Naive thymus-derived CD8-positive, alpha-beta T cell (primary cell): ENCODE results near the gene RAP2B. TPM values are rescaled to one million over a fixed set of nuclear protein-coding genes. Genes with fewer than 3 reads are reported as not detected.

ENCODE experiments used
- ATAC-seq, 2 donors: fragments of 150-1000 bp; cut with Tn5 transposase in 1 of 2; sonication (Bioruptor Pico), chemical (Tn5 transposase) in 1 of 2; 1 replicate in 1 of 2; 2 replicates in 1 of 2; pipeline ENCODE4 v1.10.0; 2021; ENCODE audit warnings: mild to moderate bottlenecking in 2 of 2, moderate library complexity in 2 of 2
- POLR2A ChIA-PET: fragments of 350-600 bp; sonication (Branson Sonifier 250); formaldehyde crosslinking; loops from one replicate; lab custom pipeline; 2021; ENCODE audit warnings: antibody characterized with exemption; lab: Charles Lee
- DNase-seq, 10 donors: peaks; one replicate each; pipeline versions ENCODE4 v3.0.0 to v3.0.0-alpha.2; 2020 to 2022
- H3K27ac Mint-ChIP-seq, 10 donors: one replicate each; pipeline ENCODE4 v1.8.0; 2020 to 2022; ENCODE audit warnings: mild to moderate bottlenecking in 10 of 10, mixed read lengths in 10 of 10, moderate library complexity in 4 of 10, inconsistent platforms in 1 of 10
- H3K27me3 Mint-ChIP-seq, 5 donors: one replicate each; pipeline ENCODE4 v1.8.0; 2021 to 2022; ENCODE audit warnings: mixed read lengths in 5 of 5
- H3K36me3 Mint-ChIP-seq, 3 donors: one replicate each; pipeline ENCODE4 v1.8.0; 2020 to 2022; ENCODE audit warnings: mixed read lengths in 3 of 3, mild to moderate bottlenecking in 2 of 3, inconsistent platforms in 1 of 3
- H3K4me1 Mint-ChIP-seq, 4 donors: one replicate each; pipeline ENCODE4 v1.8.0; 2021 to 2022; ENCODE audit warnings: mixed read lengths in 4 of 4
- H3K4me3 Mint-ChIP-seq, 10 donors: one replicate each; pipeline ENCODE4 v1.8.0; 2020 to 2022; ENCODE audit warnings: mild to moderate bottlenecking in 10 of 10, mixed read lengths in 10 of 10, moderate library complexity in 6 of 10, inconsistent platforms in 1 of 10
- H3K9me3 Mint-ChIP-seq, 9 donors: one replicate each; pipeline ENCODE4 v1.8.0; 2020 to 2022; ENCODE audit warnings: mixed read lengths in 9 of 9, mild to moderate bottlenecking in 3 of 9, inconsistent platforms in 1 of 9, moderate library complexity in 1 of 9
- polyA plus RNA-seq, 3 donors: library from polyadenylated mRNA; unstranded; fragments of 300-500 nt; fragmentation: Illumina TruSeq; gene quantifications; one replicate each; pipeline ENCODE4 v1.2.3, GENCODE V29; 2021
- total RNA-seq, 8 experiments: library from RNA in 2 of 8; stranded (reverse) in 2 of 8; gene quantifications; one replicate each; pipeline ENCODE4 v1.2.3 and lab custom pipeline; 2021 to 2026

Gene RAP2B
- total and polyA plus RNA-seq, 5 experiments from 2014 or later, result 11.5 to 26.0 (median 13.3) TPM

- ATAC-seq (peak in 1 of 2 donors; percentile 7), DNase-seq (peak; percentile 21 to 66 (median 37))
- Mint-ChIP-seq H3K4me1 (peaks cover 36 to 55% (median 49%) of the 10 kb centered on the region in 4 donors), H3K27me3 (no peaks in the 10 kb centered on the region), H3K27ac (peak overlapping the region; percentile 77 to 97 (median 94)), H3K4me3 (peak overlapping the region; percentile 96 to 100 (median 99)), H3K9me3 (no peaks in the 10 kb centered on the region), H3K36me3 (peaks cover 0 to 8% (median 0%) of the 10 kb centered on the region in 3 donors)
- POLR2A ChIA-PET, result interaction anchor here (0.7 to 5.9 kb wide), 12 partner anchors 9 to 475 kb away, joined by 3 to 67 read pairs (median 7); no protein-coding TSS in a partner anchor
Measured at GRCh38 chr3:153162513-153163392, 727 bp downstream of the RAP2B start.

DNA sequence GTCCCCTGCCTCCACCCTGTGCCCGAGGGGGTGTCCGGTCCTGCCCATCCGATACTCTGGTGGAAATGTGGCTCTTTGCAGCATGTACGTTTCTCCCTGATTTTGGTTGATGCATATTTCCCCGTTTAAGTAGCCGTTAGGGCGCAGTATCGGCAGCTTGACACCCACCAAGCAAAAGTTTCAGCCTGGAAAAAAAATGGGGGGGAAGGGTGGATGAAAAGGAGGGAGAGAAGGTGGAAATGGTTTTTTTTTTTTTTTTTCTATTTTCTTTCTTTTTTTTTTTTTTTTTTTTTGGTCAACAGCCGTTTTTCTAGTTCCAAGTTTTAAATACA, 1.3 kb downstream of the RAP2B start:
- POLR2A ChIA-PET, result interaction anchor here (0.6 to 5.9 kb wide), 13 partner anchors 9 to 606 kb away, joined by 3 to 67 read pairs (median 6); no protein-coding TSS in a partner anchor
- Mint-ChIP-seq H3K27me3 (no peaks in the 10 kb centered on the region), H3K27ac (peak overlapping the region; percentile 77 to 97 (median 94)), H3K9me3 (no peaks in the 10 kb centered on the region), H3K36me3 (peaks cover 0 to 12% (median 0%) of the 10 kb centered on the region in 3 donors), H3K4me1 (peaks cover 38 to 61% (median 55%) of the 10 kb centered on the region in 4 donors), H3K4me3 (peak overlapping the region; percentile 96 to 100 (median 99))
- DNase-seq (peak in 1 of 10 donors; percentile 10), ATAC-seq (no peak)

DNA sequence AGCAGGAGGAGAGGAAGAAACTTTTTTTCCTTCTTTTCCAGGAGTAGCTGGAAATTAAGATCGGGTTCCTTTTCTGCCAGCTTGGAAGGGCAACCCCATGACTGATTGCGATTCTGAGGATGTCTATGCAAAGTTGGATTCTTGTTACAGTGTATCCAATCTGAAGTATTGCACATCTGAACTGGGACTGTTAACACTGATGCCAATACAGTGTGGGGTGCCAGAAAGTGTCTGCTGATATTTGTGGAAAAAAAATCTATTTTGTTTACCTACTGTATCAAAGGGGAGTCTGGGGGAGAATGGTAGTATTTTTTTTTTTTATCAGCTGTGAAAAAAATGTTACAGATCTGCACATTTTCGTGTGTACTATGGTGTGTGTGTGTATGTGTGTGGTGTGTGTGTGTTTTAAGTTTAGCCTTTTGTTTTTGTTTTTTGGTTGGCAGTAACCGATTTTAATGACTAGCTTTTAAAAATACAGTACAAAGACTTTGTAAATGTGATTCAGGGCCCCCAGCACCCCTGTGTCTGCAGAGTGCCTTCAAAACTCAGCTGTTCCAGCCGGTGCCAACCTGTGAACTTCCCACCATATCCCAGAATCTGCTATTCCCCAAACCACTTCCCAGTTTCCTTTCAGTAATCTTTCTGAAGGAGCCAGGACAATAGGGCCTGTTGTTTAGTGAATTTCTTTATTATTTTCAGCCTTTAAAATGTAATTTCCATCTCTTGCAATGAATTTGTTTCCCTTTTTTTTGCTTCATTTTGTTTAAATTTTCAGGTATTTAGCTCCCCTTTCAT, 1.9 kb downstream of the RAP2B start:
- POLR2A ChIA-PET, result interaction anchor here (0.6 to 5.9 kb wide), 10 partner anchors 45 to 605 kb away, joined by 3 to 67 read pairs (median 4); no protein-coding TSS in a partner anchor
- H3K4me1 Mint-ChIP-seq, result peaks cover 38 to 64% (median 57%) of the 10 kb centered on the region in 4 donors
- H3K27me3 Mint-ChIP-seq, result no peaks in the 10 kb centered on the region
- peaks cover 0 to 12% (median 0%) of the 10 kb centered on the region in 3 donors for H3K36me3 Mint-ChIP-seq
- H3K4me3 Mint-ChIP-seq, result peak overlapping the region; percentile 96 to 100 (median 99)
- H3K9me3 Mint-ChIP-seq, result no peaks in the 10 kb centered on the region
- H3K27ac Mint-ChIP-seq, result peak overlapping the region; percentile 74 to 97 (median 93)
- DNase-seq (no peak), ATAC-seq (no peak)

- POLR2A ChIA-PET, result interaction anchor here (0.6 to 5.9 kb wide), 6 partner anchors 56 to 896 kb away, joined by 3 to 43 read pairs (median 5); no protein-coding TSS in a partner anchor
- peaks cover 0 to 14% (median 0%) of the 10 kb centered on the region in 3 donors for H3K36me3 Mint-ChIP-seq
- H3K4me1 Mint-ChIP-seq, result peaks cover 38 to 63% (median 56%) of the 10 kb centered on the region in 4 donors
- DNase-seq (peak in 3 of 10 donors; percentile 69 to 74 (median 71)), ATAC-seq (peak in 1 of 2 donors; percentile 11)
- peak overlapping the region; percentile 64 to 97 (median 82) for H3K27ac Mint-ChIP-seq
- no peaks in the 10 kb centered on the region for H3K9me3 Mint-ChIP-seq
- peak overlapping the region; percentile 96 to 100 (median 99) for H3K4me3 Mint-ChIP-seq
- H3K27me3 Mint-ChIP-seq, result no peaks in the 10 kb centered on the region
Measured at GRCh38 chr3:153165261-153165681, 3.2 kb downstream of the RAP2B start.

- Mint-ChIP-seq H3K27me3 (no peaks in the 10 kb centered on the region), H3K4me3 (peak overlapping the region; percentile 96 to 100 (median 99)), H3K36me3 (peaks cover 0 to 14% (median 0%) of the 10 kb centered on the region in 3 donors), H3K27ac (peak overlapping the region; percentile 49 to 93 (median 68)), H3K4me1 (peaks cover 34 to 64% (median 55%) of the 10 kb centered on the region in 4 donors), H3K9me3 (no peaks in the 10 kb centered on the region)
- ATAC-seq (no peak), DNase-seq (peak in 5 of 10 donors; percentile 7 to 44 (median 13))
- POLR2A ChIA-PET, result interaction anchor here (0.6 to 1.3 kb wide), 2 partner anchors 55 to 984 kb away, joined by 5 read pairs; no protein-coding TSS in a partner anchor
Measured at GRCh38 chr3:153166206-153166605, 4.2 kb downstream of the RAP2B start.

GRCh38 chr3:153166796-153167195, 4.8 kb downstream of the RAP2B start:
- no peaks in the 10 kb centered on the region for H3K9me3 Mint-ChIP-seq
- ATAC-seq (no peak), DNase-seq (no peak)
- peak overlapping the region; percentile 96 to 100 (median 99) for H3K4me3 Mint-ChIP-seq
- H3K27ac Mint-ChIP-seq, result peak overlapping the region; percentile 50 to 93 (median 71)
- H3K27me3 Mint-ChIP-seq, result no peaks in the 10 kb centered on the region
- POLR2A ChIA-PET, result interaction anchor here (1.3 kb wide), 1 partner anchor 55 kb away, joined by 5 read pairs; no protein-coding TSS in a partner anchor
- peaks cover 34 to 64% (median 56%) of the 10 kb centered on the region in 4 donors for H3K4me1 Mint-ChIP-seq
- peaks cover 0 to 16% (median 0%) of the 10 kb centered on the region in 3 donors for H3K36me3 Mint-ChIP-seq

- H3K4me3 Mint-ChIP-seq, result no peak overlapping the region
Measured at GRCh38 chr3:153169793-153170383, 7.9 kb downstream of the RAP2B start.

DNA sequence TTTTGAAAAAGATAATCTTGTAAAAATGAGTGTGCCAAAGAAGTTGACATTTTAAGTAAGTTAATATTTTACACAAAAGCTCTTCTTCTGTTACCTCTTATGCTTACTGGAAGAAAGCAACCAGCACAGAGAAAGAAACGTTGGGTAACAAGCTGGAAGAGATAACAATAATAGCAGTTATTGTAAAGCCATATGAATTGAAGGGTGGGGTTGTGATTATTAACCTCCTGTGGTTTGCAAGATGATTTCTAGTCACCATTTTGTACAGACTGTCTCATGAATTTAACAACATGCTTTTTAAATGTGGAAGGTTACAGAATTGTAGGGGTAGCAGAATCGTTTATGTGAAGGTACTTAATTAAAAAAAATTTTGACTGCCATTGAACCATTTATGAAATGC, 9.2 kb downstream of the RAP2B start:
- no peak overlapping the region for H3K4me3 Mint-ChIP-seq

More at GRCh38 chr3:153169793-153170383, 7.9 kb downstream of the RAP2B start:
- peak overlapping the region in 2 of 10 donors; percentile 2 to 23 for H3K27ac Mint-ChIP-seq
- H3K9me3 Mint-ChIP-seq, result no peaks in the 10 kb centered on the region
- H3K4me1 Mint-ChIP-seq, result peaks cover 25 to 58% (median 57%) of the 10 kb centered on the region in 4 donors
- no peaks in the 10 kb centered on the region for H3K27me3 Mint-ChIP-seq
- H3K36me3 Mint-ChIP-seq, result peaks cover 0 to 16% (median 0%) of the 10 kb centered on the region in 3 donors
- no peak for DNase-seq
- POLR2A ChIA-PET, result interaction anchor here (1.6 kb wide), 1 partner anchor 52 kb away, joined by 4 read pairs; no protein-coding TSS in a partner anchor
- ATAC-seq, result no peak

GRCh38 chr3:153171918-153172317, 9.9 kb downstream of the RAP2B start:
- Mint-ChIP-seq H3K27ac (peak overlapping the region in 1 of 10 donors; percentile 4), H3K27me3 (no peaks in the 10 kb centered on the region), H3K4me1 (peaks cover 8 to 46% (median 37%) of the 10 kb centered on the region in 4 donors), H3K36me3 (peaks cover 0 to 14% (median 10%) of the 10 kb centered on the region in 3 donors), H3K4me3 (no peak overlapping the region), H3K9me3 (peaks cover 0 to 8% (median 0%) of the 10 kb centered on the region in 9 donors)
- DNase-seq, result no peak
- POLR2A ChIA-PET, result interaction anchor here (0.5 to 1.9 kb wide), 2 partner anchors 10 to 82 kb away, joined by 6 to 8 read pairs; partner anchors contain the start of gene RAP2B
- no peak for ATAC-seq

More for the DNA sequence above, 9.2 kb downstream of the RAP2B start:
- Mint-ChIP-seq H3K9me3 (peaks cover 0 to 3% (median 0%) of the 10 kb centered on the region in 9 donors), H3K27me3 (no peaks in the 10 kb centered on the region), H3K4me1 (peaks cover 14 to 52% (median 43%) of the 10 kb centered on the region in 4 donors), H3K27ac (peak overlapping the region in 1 of 10 donors; percentile 28), H3K36me3 (peaks cover 0 to 14% (median 5%) of the 10 kb centered on the region in 3 donors)
- DNase-seq, result no peak
- ATAC-seq, result no peak
- POLR2A ChIA-PET, result interaction anchor here (1.6 to 1.9 kb wide), 2 partner anchors 9 to 51 kb away, joined by 4 to 8 read pairs; partner anchors contain the start of gene RAP2B

DNA sequence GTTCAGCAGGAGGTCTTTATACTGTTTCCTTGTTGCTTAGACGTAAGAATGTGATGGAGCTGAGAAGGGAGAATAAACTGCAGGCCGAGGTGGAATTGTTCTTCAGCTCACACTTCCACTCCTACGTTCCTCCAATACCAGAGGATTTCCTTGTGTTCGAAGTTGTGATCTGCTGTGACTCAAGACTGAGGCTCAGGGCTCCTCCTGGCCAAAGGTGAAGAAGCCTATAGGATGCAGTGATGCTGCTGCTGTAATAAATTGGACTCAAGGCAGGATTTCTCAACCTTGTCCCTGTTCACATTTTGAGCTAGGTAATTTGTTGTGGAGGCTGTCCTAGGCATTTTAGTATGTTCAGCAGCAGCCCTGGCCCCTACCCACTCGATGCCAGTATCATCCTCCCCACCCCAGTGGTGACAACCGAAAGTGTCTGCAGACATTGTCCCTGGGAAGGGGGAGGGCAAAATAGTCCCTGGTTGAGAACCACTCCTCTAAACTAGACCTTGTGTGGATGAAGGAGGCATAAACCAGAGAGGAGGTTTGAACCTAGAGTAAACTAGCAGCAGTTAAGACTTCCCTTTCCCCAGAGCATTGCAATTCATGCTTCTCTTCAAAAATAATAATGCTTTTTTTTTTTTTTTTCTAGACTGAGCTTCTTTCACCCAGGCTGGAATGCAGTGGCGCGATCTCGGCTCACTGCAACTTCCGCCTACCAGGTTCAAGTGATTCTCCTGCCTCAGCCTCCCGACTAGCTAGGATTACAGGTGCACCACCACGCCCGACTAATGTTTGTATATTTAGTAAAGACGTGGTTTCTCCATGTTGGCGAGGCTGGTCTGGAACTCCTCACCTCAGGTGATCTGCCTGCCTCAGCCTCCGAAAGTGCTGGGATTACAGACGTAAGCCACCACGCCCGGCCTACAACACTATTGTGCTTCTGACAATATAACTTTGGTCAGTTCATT, 11.1 kb downstream of the RAP2B start:
- no peak for ATAC-seq
- no peak for DNase-seq
- Mint-ChIP-seq H3K9me3 (peaks cover 0 to 8% (median 0%) of the 10 kb centered on the region in 9 donors), H3K27ac (peak overlapping the region in 9 of 10 donors; percentile 4 to 87 (median 44)), H3K4me3 (no peak overlapping the region), H3K4me1 (peaks cover 6 to 35% (median 25%) of the 10 kb centered on the region in 4 donors), H3K36me3 (peaks cover 2 to 12% (median 5%) of the 10 kb centered on the region in 3 donors), H3K27me3 (no peaks in the 10 kb centered on the region)
- POLR2A ChIA-PET, result interaction anchor here (0.6 to 1.9 kb wide), 2 partner anchors 11 to 576 kb away, joined by 3 to 8 read pairs; partner anchors contain the start of gene RAP2B
